GM18951 (cell line): ENCODE measurements around the gene PPP1R7.

Source experiments
- POLR2A ChIP-seq: IDR thresholded peaks from 4 replicates; pipeline ENCODE4 v1.6.1; 2011; ENCODE audit warnings: mild to moderate bottlenecking; ENCODE audit not compliant: insufficient read length, insufficient read depth; ENCODE audit errors: extremely low read depth
- in situ Hi-C: fragments of 300-500 bp; cut with MboI; formaldehyde crosslinking; loops from one replicate; pipeline ENCODE4 v1.12.0; 2022; ENCODE audit warnings: low sequenced_read_pairs, mixed read lengths, inconsistent platforms; ENCODE audit not compliant: unreplicated experiment

The PPP1R7 gene

GRCh38 chr2:241180495-241180894 lies 30.2 kb downstream of the PPP1R7 start:
- in situ Hi-C loops, result no loop called here

DNA sequence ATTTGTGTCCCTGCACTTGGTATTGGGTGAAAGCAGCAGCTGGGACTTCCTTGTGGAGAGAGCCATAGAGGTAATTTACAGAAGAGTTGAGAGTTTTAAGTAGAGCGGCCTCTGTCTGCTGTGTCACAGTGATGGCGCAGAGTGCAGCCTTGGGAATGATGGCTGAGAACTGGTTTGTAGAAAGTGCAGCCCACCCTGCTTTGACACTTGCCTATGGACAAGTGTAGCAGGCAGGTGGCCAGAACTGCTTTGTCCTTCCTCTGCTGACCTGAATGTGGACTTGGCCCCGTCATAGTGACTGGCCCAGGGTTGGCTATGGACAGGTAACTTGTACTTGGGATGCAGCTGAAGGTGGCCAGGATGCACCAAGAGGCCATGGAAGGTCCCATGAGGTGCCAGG lies 31.9 kb downstream of the PPP1R7 start:
- TF ChIP-seq POLR2A, result no peak
- in situ Hi-C loops, result no loop called here

More at GRCh38 chr2:241180495-241180894, 30.2 kb downstream of the PPP1R7 start:
- TF ChIP-seq POLR2A, result no peak

- no peak for TF ChIP-seq POLR2A
- in situ Hi-C loops, result no loop called here
These were observed 32.4 kb downstream of the PPP1R7 start for GRCh38 chr2:241182531-241183133.

DNA sequence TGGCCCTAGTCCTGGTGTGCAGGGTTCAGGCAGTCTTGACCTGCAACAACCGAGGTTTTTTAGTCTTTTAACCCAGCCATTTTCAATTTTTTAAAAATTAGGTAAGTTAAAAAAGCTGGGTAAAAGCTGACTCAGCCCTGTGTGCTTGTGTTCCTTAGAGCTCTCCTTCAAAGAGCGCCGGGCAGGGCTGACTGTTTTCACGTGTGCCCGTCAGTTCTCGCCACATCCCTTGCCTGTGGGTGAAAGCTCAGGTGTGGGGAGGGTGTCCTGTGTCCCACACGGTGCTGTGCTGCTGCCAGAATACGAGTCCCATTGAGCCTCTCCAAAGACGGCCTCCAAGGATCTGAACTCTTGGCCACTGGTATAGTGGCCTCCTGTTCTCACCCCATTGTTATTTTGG lies 33.0 kb downstream of the PPP1R7 start:
- in situ Hi-C loops, result no loop called here
- TF ChIP-seq POLR2A, result no peak

DNA sequence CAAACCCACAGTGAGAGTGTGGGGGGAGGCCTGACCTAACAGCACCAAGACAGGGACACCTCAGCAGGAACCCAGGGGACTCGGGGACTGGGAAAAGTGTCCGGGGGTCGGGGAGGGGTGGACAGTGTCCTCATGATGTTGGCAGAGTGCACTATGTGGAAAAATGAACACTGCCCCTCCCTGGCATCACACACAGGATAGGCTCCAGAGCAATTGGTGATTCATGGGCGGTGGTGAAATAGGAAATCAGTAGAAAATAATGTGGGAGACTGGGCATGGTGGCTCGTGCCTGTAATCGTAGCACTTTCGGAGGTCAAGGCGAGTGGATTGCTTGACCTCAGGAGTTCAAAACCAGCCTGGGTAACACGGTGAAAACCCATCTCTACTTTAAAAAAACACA lies 34.6 kb downstream of the PPP1R7 start:
- TF ChIP-seq POLR2A, result no peak
- in situ Hi-C loops, result no loop called here

- no peak for TF ChIP-seq POLR2A
- in situ Hi-C loops, result no loop called here
These were observed 35.7 kb downstream of the PPP1R7 start for GRCh38 chr2:241185961-241186360.

DNA sequence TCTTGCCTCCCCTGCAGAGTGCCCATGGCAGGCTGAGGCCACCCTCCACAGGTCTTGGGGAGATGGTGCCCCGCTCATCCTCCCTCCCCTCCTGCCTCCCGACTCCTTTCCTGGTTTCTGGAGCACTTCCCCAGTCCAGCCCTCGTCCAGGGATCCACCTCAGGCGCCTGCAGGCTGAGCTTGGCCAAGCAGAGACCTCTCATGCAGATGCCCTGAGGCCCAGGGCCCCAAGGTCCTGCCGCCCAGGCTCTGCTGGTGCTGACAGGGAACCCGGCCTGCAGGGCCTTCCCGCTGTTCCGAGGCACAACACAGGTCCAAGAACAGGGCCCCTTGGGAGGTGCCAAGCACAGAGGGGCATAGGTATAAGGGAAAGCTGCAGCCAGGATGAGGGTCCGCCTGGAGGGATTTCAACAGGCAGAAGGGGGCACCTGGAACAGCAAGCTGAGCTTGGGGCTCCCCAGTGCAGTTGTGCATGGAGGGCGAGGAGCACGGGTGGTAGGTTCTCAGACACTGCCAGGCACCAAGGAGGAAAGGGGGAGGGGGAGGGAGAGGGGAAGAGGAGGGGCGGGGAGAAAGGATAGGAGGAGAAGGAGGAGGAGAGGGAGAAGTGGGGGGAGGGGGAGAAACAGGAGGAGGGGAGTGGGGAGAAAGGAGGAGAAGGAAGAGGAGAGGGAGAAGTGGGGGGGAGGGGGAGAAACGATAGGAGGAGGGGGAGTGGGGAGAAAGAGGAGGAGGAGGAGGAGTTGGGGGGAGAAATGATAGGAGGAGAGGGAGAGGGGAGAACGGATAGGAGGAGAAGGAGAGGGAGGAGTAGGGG lies 37.0 kb downstream of the PPP1R7 start:
- TF ChIP-seq POLR2A, result no peak
- in situ Hi-C loops, result no loop called here

DNA sequence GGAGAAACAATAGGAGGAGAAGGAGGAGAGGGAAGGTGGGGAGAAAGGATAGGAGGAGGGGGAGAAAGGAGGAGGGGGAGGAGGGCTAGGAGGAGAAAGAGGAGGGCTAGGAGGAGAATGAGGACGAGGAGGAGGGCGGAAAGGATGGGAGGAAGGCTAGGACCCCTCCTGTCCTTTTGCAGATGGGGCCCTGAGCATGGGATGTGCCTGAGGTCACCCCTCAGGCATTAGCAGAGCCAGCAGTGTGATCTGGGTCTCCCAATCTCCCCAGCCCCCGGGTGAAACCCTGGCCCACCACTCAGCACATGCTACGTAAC lies 37.6 kb downstream of the PPP1R7 start:
- TF ChIP-seq POLR2A, result no peak
- in situ Hi-C loops, result no loop called here

GRCh38 chr2:241188361-241189092 lies 38.3 kb downstream of the PPP1R7 start, which contains the start of gene ANO7:
Gene ANO7, plus strand, starts transcription at chr2:241188677. Its CDS starts 1,387 bp downstream, at chr2:241190064.
- in situ Hi-C loops, result no loop called here
- no peak for TF ChIP-seq POLR2A

DNA sequence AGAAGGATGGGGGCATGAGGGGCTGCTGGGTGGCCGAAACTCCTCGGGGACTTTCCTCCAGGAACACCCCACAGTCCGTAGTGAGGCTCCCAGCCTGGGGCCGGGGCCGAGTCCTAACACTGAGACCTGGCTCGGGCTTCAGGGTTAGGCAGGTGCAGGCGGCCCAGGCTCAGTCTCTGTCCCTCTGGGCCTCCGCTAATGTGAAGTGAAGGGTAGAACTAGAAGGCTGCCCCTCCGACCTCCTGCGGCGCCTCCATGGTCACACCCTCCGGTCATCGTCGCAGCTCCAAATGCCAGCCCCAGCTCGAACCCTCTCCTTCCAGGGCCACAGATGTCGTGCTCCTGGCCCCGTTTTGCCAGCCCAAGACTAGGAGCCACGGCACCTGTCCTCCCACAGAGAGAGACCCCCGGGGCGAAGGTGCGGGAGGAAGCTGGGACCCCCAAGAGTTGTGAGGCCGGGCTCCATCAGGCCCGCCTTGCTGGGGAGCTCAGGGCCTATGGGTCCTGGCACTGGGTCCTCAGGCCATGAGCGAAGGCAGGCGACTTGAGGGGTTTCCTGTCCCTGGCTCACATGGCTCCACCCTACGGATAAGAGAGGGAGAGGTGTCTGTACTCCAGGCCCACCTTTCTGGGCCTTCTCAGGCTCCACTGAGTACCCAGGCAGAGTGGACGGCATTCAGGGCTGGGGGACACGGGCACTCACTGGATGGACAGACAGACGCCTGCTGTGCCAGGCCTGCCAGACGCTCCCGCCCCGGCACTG lies 39.0 kb downstream of the PPP1R7 start:
- in situ Hi-C loops, result no loop called here

DNA sequence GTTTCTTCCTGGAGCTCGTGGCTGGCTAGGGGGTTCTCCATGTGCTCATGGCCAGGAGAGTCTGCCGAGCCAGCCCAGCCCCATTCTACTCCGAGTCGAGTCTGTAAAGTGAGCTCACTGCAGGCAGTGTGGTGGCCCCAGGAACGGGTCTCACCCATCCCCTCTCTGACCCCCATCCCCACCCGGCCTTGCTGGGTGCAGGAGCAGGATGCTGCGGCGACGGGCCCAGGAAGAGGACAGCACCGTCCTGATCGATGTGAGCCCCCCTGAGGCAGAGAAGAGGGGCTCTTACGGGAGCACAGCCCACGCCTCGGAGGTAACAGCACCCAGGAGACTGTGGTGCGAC lies 39.6 kb downstream of the PPP1R7 start:
- TF ChIP-seq POLR2A, result no peak
- in situ Hi-C loops, result no loop called here

More for the DNA sequence above, 39.0 kb downstream of the PPP1R7 start:
- TF ChIP-seq POLR2A, result no peak

DNA sequence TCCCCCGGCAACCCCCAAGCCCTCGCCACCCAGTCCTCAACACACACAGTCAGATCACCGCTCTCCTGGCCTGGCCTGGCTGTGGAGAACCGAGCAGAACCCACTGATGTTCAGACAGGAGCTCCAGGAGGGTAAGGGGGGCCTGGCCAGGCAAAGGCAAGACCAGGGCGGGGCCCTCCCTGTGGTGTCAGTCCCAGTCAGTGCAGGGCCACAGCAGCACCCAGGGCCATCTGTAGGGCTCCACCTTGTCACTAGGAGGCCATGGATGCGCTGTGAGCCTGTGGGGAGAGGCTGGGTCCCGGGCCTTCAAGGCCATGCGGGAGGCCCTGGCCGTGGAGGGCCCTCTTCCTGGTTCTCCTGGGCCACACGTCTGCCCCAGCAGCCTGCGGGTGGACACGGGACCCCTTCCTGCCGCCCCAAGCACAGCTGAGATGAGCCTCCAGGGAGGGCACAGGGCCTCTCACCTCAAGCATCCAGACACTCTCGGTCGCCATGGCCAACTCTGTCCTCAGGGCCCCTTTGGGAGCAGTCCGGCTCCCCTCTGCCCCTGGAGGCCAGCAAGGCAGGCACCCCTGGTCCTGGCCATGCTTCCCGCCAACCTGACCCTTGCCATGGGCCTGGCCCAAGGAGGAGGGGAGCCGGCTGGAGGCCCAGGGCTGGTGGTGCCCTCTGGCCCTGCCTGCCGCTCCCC lies 40.2 kb downstream of the PPP1R7 start:
- in situ Hi-C loops, result no loop called here
- TF ChIP-seq POLR2A, result no peak
